Right renal pelvis (tissue), 4 donors: ENCODE results near the gene HECTD4. TPM values are rescaled to one million over a fixed set of nuclear protein-coding genes. Genes with fewer than 3 reads are reported as not detected.
A peak's percentile ranks its signal among the peaks of the same experiment; 100 is the strongest.
"Not testable (repeated sequence)": the region's sequence is repeated elsewhere in the genome, so short reads cannot be mapped to it uniquely, and the experiment has no call there.

Experiments used
- DNase-seq, 4 donors: peaks; one replicate each; pipeline ENCODE4 v3.0.0-alpha.2; 2013; ENCODE audit warnings: low read depth in 4 of 4, low spot score in 3 of 4, missing footprints in 1 of 4
- polyA plus RNA-seq, 4 donors: library from polyadenylated mRNA; unstranded; fragments of 120-200 nt; gene quantifications; one replicate each; pipeline ENCODE4 v1.2.1, GENCODE V29; 2013; ENCODE audit not compliant: insufficient read length in 4 of 4

The HECTD4 gene
- polyA plus RNA-seq, 4 donors: 44.5 to 58.9 (median 45.9) TPM

- DNase-seq: no peak
These were observed 255.3 kb downstream of the HECTD4 start for GRCh38 chr12:112126911-112127310.

DNA sequence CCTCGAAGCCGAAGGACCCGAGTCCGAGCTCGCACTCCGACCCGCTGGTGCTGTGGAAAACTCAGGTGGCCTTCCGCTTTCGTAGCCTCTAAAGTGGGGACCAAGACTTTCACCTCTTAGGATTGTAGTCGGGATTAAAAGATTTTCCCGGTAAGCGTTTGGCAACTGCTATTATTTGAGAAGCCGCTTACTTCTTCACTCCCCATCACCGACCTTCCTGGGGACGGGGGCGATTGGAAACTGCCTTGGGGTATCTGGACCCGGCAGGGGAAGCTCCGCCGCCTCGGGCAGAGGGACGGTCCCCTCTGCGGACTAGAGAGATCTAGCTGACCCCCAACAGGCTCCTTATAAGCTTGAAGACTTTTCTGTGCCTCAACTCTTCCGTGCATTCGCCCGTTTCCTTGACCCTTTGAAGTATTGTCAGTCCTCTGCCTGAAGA lies 256.2 kb downstream of the HECTD4 start:
- DNase-seq: no peak

DNA sequence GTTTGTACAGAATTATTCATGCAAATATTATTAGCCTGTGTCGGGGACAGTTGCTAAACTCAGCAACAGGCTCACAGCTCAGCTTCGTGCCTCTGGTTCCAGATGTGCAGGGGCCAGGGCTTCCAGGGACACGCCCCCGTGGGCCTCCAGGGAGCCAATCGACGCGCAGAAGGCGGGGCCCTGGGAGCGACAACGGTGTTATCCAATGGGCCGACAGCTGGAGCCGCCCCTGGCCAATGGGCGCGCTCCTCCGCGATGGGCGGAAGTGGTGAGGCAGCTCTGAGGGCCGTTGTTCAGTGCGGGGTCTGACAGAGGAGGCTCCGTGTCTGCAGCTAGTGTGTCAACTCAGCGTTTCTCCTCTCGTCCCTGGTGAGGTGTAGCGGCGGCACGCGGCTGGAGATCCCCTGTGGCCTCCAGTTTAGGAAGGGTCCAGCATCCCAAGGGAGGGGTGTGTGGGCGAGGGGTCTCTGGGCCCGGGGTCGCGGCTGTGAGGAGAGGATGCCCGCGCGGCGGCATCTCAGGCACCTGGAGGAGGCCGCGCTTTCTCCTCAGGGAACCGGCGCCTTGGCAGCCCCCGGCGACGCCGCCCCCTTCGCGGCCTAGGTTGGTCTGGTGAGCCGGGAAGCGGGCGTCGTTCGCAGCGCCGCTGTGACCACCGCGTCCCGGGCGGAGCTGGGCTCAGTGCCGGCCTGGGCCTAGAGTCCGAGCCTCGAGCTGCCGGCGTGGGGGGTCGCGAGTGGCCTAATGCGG lies 256.8 kb downstream of the HECTD4 start, which contains the start of gene TRAFD1:
Gene TRAFD1 (plus strand): TSS at position 311 of the 750 bp plus-strand sequence. CDS start 4,963 bp downstream, outside the sequence.
- DNase-seq: peak; percentile 91 to 94 (median 92)

DNA sequence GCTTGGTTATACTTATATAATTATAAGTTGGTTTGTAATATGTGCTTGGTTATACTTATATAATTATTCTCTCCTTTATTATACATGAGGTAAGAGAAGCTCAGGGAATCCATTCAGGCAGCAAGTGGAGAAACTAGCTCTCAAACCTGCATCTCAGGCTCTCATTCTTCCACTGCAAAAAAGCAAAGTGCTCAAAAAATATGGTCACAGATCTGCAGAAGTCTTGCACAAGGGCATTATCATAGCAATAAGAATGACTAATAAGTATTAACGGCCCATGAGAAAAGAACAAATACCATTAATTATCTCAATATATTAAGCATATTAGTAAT lies 257.3 kb downstream of the HECTD4 start:
- DNase-seq: no peak

DNA sequence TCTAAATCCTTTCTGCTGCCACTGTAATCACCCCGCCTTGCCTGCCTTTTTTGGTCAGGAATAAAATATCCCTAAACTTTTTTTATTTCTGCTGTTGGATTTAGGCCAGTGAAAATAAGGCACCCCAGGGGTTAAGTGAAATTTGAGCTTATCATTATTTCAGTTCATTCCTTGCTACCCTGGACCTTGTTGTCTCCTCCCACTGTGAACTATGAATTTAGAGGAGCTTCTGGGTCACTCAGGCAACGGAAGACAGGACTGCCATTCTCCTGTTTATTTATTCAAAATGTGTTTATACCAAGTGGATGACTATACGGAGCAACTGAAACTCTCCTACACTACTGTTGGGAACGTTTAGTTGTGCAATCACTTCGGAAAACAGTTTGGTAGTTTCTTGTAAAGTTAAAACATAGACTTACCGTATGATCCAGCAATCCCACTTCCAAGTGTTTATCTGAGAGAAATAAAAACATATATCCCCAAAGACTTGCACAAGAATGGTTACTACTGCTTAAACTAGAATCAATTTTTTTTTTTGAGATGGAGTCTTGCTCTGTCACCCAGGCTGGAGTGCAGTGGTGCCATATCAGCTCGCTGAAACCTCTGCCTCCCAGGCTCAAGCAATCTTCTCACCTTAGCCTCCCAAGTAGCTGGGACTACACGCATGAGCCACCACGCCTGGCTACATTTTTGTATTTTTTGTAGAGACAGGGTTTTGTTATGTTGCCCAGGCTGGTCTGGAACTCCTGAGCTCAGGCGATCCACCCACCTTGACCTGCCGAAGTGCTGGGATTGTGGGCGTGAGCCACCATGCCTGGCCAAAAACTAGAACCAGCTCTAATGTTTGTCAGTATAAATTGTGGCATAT lies 259.2 kb downstream of the HECTD4 start:
- DNase-seq: no peak

- no peak for DNase-seq
These were observed 260.3 kb downstream of the HECTD4 start for GRCh38 chr12:112121780-112122565.

DNA sequence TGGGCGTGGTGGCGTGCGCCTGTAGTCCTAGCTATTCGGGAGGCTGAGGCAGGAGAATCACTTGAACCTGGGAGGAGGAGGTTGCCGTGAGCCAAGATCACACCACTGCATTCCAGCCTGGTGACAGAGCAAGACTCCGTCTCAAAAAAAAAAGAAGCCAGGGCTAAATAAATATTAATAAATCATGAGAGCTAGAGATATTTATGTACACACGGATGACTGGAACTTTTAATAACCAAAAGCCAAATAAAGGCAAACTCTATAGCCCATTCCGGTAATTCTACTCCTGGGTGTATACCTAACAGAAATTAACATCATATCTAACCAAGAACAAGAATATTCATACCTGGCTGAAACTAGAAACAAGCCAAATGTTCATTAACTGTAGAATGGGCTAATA lies 264.5 kb downstream of the HECTD4 start:
- DNase-seq: no peak

GRCh38 chr12:112116232-112117060 lies 265.8 kb downstream of the HECTD4 start:
- DNase-seq: peak in 1 of 4 donors; percentile 31

- no peak for DNase-seq
These were observed 266.8 kb downstream of the HECTD4 start for GRCh38 chr12:112115259-112116045.

DNA sequence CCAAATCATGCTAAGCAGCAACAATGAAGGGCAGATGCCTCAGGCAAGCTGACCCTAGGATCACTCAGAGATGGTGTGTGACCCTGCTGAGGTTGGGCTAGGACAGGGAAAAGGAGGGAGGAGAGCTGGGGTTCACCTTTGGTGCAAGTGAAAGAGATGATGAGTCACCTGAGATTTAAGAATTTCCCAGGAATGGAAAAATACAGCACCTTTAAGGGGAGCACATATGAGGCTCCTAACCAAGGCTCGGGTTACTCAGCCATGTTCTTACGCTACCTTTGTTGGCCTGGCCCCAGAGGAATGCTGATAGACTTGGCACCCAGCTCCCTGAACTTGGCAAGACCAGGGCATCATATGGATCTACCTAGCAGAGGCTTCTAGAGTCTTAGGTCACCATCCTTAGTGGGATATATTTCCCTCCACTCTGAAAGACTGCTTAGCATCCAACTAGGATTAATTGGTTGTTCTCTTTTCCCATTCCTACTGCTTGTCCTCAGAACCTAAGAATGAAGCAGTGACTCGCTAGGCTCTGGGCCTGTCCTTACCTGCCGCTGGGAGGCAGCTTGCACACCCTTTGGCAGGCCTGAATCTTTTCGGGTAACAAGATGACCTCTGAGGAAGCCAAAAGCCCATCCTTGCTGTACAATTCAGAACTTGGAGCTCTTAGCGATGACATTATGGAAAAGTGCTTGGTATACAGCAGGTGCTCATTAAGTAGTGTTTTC lies 269.7 kb downstream of the HECTD4 start:
- DNase-seq: no peak

- DNase-seq: no peak
These were observed 270.3 kb downstream of the HECTD4 start for GRCh38 chr12:112111931-112112330.

DNA sequence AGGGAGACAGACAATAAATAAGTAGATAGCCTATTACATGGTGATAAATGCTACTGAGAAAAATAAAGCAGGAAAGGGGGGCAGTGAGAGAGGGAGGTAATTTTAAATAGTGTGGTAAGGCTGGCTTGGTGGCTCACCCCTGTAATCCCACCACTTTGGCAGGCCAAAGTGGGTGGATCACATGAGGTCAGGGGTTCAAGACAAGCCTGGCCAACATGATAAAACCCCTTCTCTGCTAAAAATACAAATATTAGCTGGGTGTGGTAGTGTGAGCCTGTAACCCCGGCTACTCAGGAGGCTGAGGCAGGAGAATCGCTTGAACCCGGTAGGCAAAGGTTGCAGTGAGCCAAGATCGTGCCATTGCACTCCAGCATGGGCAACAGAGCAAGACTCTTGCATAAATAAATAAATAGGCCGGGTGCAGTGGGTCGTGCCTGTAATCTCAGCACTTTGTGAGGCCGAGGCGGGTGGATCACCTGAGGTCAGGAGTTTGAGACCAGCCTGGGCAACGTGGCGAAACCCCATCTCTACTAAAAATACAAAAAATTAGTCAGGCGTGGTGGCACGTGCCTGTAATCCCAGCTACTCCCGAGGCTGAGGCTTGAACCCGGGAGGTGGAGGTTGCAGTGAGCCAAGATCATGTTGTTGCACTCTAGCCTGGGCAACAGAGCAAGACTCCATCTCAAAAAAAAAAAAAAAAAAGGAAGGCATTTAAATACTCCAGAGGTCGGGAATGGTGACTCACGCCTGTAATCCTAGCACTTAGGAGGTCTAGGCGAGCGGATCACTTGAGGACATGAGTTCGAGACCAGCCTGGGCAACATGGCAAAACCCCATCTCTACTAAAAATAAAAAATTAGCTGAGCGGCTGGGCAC lies 271.2 kb downstream of the HECTD4 start:
- DNase-seq: not testable (repeated sequence)

Other genes starting within 250 kb of the HECTD4 start
- gene RPL6, start 27.2 kb upstream of the HECTD4 start, polyA plus RNA-seq: 1,000 to 10,000 TPM; 2,275 to 2,519 (median 2,468) TPM
- gene PTPN11, start 36.5 kb upstream of the HECTD4 start, polyA plus RNA-seq: 10 to 100 TPM; 70.8 to 90.2 (median 88.8) TPM